Activated T-helper 1 cell treated with anti-CD3 and anti-CD28 coated beads, Interleukin-12 subunit alpha, Interleukin-12 subunit beta, Interleukin-2, Interleukin-4 antibody, amounts not matched to agents 30 ng/mL and 10 ng/mL and 1 ng/mL, durations not matched to agents 14 hours and 24 hours and 36 hours (primary cell): ENCODE data around the gene LRRC45. TPM values are rescaled to one million over a fixed set of nuclear protein-coding genes. Genes with fewer than 3 reads are reported as not detected.

Experiments used
- DNase-seq: peaks from one replicate; pipeline ENCODE4 v3.0.0; 2021; ENCODE audit warnings: low spot score
- H3K27ac Mint-ChIP-seq: one replicate; pipeline ENCODE4 v1.8.0; 2021; ENCODE audit warnings: mild to moderate bottlenecking, mixed read lengths
- H3K27me3 Mint-ChIP-seq: one replicate; pipeline ENCODE4 v1.8.0; 2022; ENCODE audit warnings: mild to moderate bottlenecking, moderate library complexity, mixed read lengths; ENCODE audit not compliant: insufficient read depth
- H3K36me3 Mint-ChIP-seq: one replicate; pipeline ENCODE4 v1.8.0; 2021; ENCODE audit warnings: low read depth, mixed read lengths
- H3K4me1 Mint-ChIP-seq: one replicate; pipeline ENCODE4 v1.8.0; 2021; ENCODE audit warnings: low read depth, mixed read lengths
- H3K4me3 Mint-ChIP-seq: one replicate; pipeline ENCODE4 v1.8.0; 2021; ENCODE audit warnings: mild to moderate bottlenecking, moderate library complexity, mixed read lengths
- H3K9me3 Mint-ChIP-seq: one replicate; pipeline ENCODE4 v1.8.0; 2021; ENCODE audit warnings: mixed read lengths
- intact Hi-C: fragments of 100-400 bp; cut with micrococcal nuclease; formaldehyde crosslinking; loops from one replicate; pipeline ENCODE4 v1.15.1; 2024
- total RNA-seq: library from RNA; stranded (reverse); gene quantifications from 2 replicates; pipeline ENCODE4 v1.2.3, GENCODE V29; 2022

The LRRC45 gene
- total RNA-seq, 1 donor from 2014 or later: 37.6 TPM

DNA sequence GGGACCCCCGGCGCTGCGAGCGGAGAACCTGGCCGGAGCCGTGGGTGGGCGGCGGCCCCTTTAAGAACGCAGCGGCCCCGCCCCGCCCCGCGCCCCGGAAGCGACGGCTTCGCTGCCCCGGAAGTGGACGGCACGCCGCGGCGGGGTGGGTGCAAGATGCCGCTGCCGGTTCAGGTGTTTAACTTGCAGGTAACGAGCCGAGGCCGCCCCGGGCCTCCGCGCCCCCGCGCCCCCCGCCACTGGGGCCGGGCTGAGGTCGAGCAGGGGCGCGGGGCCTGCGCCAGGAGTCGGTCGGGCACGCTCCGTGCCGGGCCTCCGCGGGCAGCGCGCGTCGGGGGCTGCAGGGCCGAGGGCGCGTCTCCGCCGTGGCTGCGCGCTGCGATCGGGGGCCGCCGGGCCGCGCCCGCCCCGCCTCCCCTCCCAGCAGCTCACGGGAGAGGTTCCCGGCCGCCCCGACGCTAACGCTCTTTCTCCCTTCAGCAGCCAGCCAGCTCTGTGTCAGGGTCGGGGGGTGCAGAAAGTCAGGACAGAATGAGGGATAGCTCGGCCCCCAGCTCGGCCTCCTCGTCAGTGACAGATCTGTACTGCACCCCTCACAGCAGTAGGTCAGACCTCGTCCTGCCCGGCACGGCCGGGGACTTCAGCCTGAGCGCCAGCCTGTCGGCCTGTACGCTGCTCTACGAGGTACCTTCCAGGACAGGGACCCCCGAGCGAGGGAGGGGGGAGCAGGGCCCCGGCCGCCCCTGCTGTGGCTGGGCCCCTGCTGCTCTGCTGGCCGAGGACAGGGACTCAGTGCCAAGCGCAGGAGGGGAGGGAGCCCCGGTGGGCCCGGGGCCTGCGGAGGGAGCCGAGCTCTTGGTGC lies 28.9 kb downstream of the LRRC45 start, which contains the start of the genes GPS1 and RFNG:
Gene GPS1, plus strand, starts transcription at position 123 of the 862 bp plus-strand sequence. Its CDS starts 34 bp downstream, at position 157.
Gene RFNG, minus strand, starts transcription at position 36 of the 862 bp plus-strand sequence. CDS start 45 bp downstream, outside the sequence.
- H3K4me3 Mint-ChIP-seq: peak within 1 kb of the TSS; percentile 91
- intact Hi-C loops: loop anchor here (1.0 to 5.0 kb wide), 3 partner anchors 14 to 45 kb away; partner anchors contain the start of genes DCXR and FASN
- H3K36me3 Mint-ChIP-seq: peaks cover 9% of the 10 kb centered on the region
- peak; percentile 74 for DNase-seq
- no peaks in the 10 kb centered on the region for H3K27me3 Mint-ChIP-seq
- H3K4me1 Mint-ChIP-seq: peaks cover 14% of the 10 kb centered on the region
- peak within 1 kb of the TSS; percentile 89 for H3K27ac Mint-ChIP-seq
- no peaks in the 10 kb centered on the region for H3K9me3 Mint-ChIP-seq

DNA sequence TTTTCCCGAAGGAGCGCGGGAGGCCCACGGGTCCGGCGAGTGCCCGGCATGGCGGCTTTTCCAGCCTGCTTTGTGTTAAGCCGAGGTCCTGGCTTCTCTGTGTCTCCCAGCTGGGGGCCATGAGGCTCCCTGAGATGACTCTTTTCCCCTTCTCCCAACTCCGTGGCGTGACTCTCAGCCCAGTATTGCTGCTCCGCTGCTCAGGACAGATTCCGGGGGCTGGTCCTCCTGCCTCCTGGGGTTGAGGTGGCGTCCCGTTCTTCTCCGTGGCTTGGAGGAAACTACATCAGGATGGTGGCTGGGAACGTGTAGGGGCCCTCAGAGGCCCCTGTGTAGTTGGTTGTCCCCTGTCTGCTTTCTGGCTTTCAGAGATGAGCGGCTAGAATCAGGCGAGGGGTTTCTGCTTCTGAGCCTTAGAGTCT lies 29.5 kb downstream of the LRRC45 start:
- H3K36me3 Mint-ChIP-seq: peaks cover 5% of the 10 kb centered on the region
- peaks cover 9% of the 10 kb centered on the region for H3K4me1 Mint-ChIP-seq
- intact Hi-C loops: loop anchor here (5.0 kb wide), 1 partner anchor 45 kb away; the partner anchor contains the start of gene FASN
- DNase-seq: no peak
- no peaks in the 10 kb centered on the region for H3K27me3 Mint-ChIP-seq
- peak overlapping the region; percentile 88 for H3K4me3 Mint-ChIP-seq
- H3K27ac Mint-ChIP-seq: no peak overlapping the region
- H3K9me3 Mint-ChIP-seq: no peaks in the 10 kb centered on the region

DNA sequence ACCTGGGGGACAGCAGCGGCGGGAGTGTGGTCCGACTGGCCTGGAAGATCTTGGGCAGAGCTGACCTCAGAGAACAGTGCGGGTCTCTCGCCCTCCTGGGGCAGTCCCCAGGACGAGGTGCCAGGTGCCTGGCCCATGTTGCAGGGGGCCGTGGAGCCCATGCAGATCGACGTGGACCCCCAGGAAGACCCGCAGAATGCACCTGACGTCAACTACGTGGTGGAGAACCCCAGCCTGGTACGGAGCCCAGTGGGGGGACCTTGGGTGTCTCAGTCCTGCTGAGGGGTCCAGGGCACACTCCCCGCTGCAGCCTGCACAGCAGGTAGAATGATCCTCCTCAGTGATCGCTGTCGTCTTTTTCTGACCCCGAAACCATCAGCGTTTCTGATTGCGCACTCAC lies 30.0 kb downstream of the LRRC45 start:
- peaks cover 4% of the 10 kb centered on the region for H3K36me3 Mint-ChIP-seq
- peak overlapping the region; percentile 88 for H3K4me3 Mint-ChIP-seq
- peaks cover 8% of the 10 kb centered on the region for H3K4me1 Mint-ChIP-seq
- H3K27ac Mint-ChIP-seq: no peak overlapping the region
- H3K27me3 Mint-ChIP-seq: no peaks in the 10 kb centered on the region
- intact Hi-C loops: loop anchor here (5.0 kb wide), 1 partner anchor 44 kb away; the partner anchor contains the start of gene FASN
- H3K9me3 Mint-ChIP-seq: no peaks in the 10 kb centered on the region
- DNase-seq: no peak

DNA sequence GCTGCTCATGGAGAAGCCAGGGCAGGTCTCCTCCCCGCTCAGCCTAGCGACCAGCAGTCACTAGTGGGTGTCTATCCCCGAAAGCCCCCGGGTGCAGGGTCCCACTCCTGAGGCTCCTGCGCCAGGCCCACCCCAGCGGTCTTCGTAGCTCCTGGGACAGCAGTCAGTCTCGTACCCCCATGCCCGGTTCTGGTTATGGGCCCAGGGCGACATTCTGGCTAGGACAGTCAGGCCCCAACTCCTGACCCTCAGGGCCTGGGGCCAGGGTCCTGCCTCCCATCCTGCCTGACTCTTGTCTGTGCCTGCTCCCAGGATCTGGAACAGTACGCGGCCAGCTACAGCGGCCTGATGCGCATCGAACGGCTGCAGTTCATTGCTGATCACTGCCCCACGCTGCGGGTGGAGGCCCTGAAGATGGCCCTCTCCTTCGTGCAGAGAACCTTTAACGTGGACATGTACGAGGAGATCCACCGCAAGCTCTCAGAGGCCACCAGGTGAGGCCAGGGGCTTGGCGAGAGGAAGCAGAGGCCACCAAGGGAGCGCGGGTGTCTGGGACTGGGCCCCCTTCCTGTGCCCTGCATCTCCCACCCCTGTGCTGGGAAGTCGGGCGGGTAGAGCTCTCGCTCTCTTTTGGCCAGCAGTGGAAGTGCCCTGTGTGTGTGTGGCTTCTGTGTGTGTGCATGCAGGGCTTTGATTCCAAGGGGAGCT lies 30.6 kb downstream of the LRRC45 start:
- peak overlapping the region; percentile 88 for H3K4me3 Mint-ChIP-seq
- no peak for DNase-seq
- no peaks in the 10 kb centered on the region for H3K9me3 Mint-ChIP-seq
- peaks cover 8% of the 10 kb centered on the region for H3K4me1 Mint-ChIP-seq
- intact Hi-C loops: loop anchor here (5.0 kb wide), 1 partner anchor 44 kb away; the partner anchor contains the start of gene FASN
- H3K36me3 Mint-ChIP-seq: peaks cover 4% of the 10 kb centered on the region
- no peaks in the 10 kb centered on the region for H3K27me3 Mint-ChIP-seq
- H3K27ac Mint-ChIP-seq: no peak overlapping the region

DNA sequence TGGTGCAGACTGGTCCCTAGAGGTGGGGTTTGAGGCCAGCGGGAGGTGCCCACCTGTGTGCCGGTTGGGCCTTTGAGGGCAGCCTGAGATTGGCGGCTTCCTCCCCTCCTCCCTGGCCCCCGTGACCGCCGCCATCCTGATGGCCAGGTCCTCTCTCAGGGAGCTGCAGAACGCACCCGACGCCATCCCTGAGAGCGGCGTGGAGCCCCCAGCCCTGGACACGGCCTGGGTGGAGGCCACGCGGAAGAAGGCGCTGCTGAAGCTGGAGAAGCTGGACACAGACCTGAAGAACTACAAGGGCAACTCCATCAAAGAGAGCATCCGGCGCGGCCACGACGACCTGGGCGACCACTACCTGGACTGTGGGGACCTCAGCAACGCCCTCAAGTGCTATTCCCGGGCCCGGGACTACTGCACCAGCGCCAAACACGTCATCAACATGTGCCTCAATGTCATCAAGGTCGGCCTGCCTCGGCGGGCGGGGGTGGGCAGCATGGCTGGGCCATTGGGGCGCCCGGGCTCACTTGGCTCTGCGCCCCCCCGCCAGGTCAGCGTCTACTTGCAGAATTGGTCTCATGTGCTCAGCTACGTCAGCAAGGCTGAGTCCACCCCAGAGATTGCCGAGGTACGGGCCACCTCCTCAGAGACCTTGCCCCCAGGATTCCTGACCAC lies 31.4 kb downstream of the LRRC45 start:
- Mint-ChIP-seq H3K36me3 (peaks cover 4% of the 10 kb centered on the region), H3K27me3 (no peaks in the 10 kb centered on the region), H3K9me3 (no peaks in the 10 kb centered on the region), H3K4me3 (no peak overlapping the region), H3K4me1 (peaks cover 8% of the 10 kb centered on the region), H3K27ac (no peak overlapping the region)
- DNase-seq: no peak
- intact Hi-C loops: loop anchor here (5.0 kb wide), 1 partner anchor 43 kb away; the partner anchor contains the start of gene FASN

DNA sequence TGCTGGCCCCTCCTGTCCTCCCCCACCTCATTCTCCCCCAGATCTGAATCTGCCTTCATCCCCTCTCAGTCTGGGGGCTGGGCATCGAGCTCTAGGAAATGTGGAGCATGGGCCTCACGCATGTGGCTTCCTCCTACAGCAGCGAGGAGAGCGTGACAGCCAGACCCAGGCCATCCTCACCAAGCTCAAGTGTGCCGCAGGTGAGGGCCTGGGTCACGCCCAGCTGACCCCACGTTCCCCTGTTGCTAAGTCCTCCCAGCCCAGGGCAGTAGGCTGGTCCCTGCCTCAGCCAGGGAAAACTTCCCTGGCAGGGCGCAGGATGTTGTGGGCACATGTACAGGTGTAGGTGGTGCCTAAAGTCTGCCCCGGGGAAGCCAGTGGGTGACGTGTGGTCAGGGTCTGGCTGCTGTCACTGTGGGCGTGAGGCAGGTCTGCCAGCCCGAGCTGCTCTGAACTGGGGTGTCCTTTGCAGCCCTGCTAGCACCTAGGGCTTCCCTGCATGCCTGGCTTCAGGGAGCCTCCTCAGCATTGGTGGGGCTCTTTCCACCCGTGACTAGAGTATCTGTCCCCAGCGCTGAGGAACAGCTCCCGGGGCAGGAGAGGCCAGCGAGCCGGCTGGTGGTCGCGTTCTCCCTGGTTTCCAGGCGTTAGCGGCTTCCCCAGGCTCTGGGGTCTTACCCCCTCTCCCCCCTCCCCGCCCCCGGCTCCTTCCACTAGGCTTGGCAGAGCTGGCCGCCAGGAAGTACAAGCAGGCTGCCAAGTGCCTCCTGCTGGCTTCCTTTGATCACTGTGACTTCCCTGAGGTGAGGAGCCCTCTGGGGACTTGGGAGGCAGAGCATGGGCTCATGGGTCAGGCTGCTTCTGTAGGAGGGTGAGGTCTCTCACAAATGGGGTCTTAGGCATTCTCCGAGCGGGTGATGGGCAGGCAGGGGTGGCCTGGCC lies 32.2 kb downstream of the LRRC45 start:
- Mint-ChIP-seq H3K4me1 (peaks cover 6% of the 10 kb centered on the region), H3K4me3 (no peak overlapping the region), H3K27me3 (no peaks in the 10 kb centered on the region), H3K27ac (no peak overlapping the region), H3K9me3 (no peaks in the 10 kb centered on the region), H3K36me3 (peaks cover 3% of the 10 kb centered on the region)
- intact Hi-C loops: no loop called here
- DNase-seq: no peak

DNA sequence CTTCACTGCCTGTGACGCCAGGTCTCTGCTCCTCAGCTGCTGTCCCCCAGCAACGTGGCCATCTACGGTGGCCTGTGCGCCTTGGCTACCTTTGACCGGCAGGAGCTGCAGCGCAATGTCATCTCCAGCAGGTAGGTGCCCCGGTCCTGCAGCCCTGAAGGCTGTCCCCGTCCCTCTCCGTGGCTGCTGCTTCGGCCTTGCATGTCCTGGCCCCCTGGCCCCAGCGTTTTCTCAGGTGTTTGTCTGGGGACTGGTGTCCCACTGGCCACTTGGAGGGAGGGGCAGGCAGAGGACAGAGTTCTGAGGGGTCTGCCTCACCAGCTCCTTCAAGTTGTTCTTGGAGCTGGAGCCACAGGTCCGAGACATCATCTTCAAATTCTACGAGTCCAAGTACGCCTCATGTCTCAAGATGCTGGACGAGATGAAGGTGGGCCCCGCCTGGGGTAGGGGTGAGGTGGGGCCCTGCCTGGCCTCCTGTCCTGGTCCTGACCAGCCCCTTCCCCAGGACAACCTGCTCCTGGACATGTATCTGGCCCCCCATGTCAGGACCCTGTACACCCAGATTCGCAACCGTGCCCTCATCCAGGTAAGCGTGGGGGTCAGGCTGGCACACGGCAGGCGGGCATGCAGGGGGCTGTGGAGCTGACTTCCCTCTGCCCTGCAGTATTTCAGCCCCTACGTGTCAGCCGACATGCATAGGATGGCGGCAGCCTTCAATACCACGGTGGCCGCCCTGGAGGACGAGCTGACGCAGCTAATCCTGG lies 33.0 kb downstream of the LRRC45 start:
- Mint-ChIP-seq H3K4me1 (no peaks in the 10 kb centered on the region), H3K36me3 (peaks cover 3% of the 10 kb centered on the region), H3K4me3 (no peak overlapping the region), H3K27ac (no peak overlapping the region), H3K9me3 (no peaks in the 10 kb centered on the region), H3K27me3 (no peaks in the 10 kb centered on the region)
- intact Hi-C loops: no loop called here
- DNase-seq: no peak

DNA sequence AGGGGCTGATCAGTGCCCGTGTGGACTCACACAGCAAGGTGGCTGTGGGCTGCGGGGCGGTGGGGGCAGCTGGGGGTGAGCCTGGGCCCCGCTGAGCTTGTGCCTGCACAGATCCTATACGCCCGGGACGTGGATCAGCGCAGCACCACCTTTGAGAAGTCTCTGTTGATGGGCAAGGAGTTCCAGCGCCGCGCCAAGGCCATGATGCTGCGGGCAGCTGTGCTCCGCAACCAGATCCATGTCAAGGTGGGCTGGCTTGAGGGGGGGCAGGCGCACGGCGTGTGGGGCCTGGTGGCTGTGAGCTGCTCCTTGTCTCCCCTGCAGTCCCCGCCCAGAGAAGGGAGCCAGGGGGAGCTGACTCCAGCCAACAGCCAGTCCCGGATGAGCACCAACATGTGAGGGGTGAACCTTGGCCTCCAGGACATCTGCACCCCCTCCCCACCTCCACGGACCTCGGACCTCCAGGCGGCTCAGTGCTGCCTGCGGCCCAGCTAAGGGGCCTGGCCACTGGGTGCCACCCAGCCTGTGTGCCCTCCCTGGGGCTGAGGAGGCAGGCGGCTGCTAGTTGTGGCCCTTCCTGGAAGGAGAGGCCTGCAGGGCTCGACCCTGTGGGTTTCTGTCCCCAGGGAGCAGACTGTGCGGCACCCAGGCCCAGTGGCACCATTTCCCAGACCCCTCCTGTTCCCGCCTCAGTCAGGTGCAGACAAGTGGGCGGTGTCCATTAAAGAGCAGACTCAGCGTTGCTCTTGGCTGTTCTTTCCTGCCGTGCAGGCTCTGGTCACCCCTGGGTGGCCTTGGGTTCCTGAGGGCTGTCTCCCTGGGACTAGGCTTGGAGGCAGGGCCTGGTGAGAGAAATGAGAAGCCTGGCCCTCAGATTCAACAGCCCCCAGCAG lies 33.9 kb downstream of the LRRC45 start:
- Mint-ChIP-seq H3K4me1 (no peaks in the 10 kb centered on the region), H3K27me3 (no peaks in the 10 kb centered on the region), H3K9me3 (no peaks in the 10 kb centered on the region), H3K36me3 (peaks cover 3% of the 10 kb centered on the region), H3K4me3 (no peak overlapping the region), H3K27ac (no peak overlapping the region)
- intact Hi-C loops: no loop called here
- DNase-seq: no peak

DNA sequence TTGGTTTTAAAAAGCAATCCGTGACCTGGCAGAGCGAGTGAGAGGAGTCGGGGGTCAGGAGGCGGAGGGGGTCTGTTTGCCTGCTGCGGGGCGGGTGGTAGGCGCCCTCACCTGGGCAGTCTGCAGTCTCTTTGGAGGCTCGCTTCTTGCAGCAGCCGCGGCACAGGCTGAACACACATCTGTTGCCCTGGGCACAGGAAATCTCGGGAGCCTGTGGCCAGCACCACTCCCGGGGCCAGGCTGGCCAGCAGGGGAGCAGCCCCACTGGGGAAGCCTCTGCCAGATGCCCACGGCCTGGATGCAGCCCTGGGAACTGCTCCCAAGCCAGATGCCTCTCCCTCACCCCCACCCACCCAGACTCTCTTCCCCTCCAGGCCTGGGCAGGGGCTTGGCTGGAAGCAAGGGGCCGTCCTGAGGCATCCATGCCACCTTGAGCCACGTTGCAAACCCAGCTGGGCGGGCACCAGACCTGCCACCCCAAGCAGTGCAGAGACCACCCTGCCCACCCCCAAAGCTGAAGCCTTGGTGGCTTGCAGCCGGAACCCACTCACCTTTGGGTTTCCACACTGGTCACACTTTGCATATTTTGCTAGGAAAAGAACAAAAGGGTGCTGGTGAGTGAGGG lies 35.2 kb downstream of the LRRC45 start:
- intact Hi-C loops: no loop called here
- DNase-seq: no peak
- H3K4me1 Mint-ChIP-seq: no peaks in the 10 kb centered on the region
- H3K9me3 Mint-ChIP-seq: no peaks in the 10 kb centered on the region
- no peaks in the 10 kb centered on the region for H3K27me3 Mint-ChIP-seq
- peak overlapping the region; percentile 12 for H3K27ac Mint-ChIP-seq
- H3K4me3 Mint-ChIP-seq: no peak overlapping the region
- H3K36me3 Mint-ChIP-seq: peaks cover 5% of the 10 kb centered on the region

DNA sequence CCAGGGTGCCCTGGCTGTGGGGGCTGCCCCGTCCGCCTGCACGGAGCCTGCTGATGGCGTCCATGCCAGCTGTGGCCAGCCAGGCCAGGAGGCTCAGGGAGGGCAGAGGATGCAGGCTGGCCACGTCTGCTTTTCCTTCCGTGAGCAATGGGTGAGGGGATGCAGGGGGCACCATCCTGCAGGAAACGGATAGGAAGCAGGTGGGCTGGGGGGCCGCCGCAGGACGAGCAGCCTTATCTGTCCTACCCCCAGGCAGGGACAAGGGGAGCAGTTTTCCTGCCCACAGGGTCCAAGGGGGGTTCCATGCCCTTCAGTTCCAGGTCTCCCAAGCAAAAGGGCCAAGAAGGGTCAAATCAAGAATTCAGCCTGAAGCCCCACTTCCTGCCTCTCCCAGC lies 35.7 kb downstream of the LRRC45 start:
- intact Hi-C loops: no loop called here
- Mint-ChIP-seq H3K4me1 (no peaks in the 10 kb centered on the region), H3K4me3 (no peak overlapping the region), H3K27ac (no peak overlapping the region), H3K27me3 (no peaks in the 10 kb centered on the region), H3K36me3 (peaks cover 5% of the 10 kb centered on the region), H3K9me3 (no peaks in the 10 kb centered on the region)
- DNase-seq: no peak
